ENCODE results near the gene SYNJ1. TPM values are rescaled to one million over a fixed set of nuclear protein-coding genes. Genes with fewer than 3 reads are reported as not detected.
A peak's percentile ranks its signal among the peaks of the same experiment; 100 is the strongest.

SYNJ1 gene
- total RNA-seq, 2 donors from 2014 or later, result 6.0 to 12.2 TPM

DNA sequence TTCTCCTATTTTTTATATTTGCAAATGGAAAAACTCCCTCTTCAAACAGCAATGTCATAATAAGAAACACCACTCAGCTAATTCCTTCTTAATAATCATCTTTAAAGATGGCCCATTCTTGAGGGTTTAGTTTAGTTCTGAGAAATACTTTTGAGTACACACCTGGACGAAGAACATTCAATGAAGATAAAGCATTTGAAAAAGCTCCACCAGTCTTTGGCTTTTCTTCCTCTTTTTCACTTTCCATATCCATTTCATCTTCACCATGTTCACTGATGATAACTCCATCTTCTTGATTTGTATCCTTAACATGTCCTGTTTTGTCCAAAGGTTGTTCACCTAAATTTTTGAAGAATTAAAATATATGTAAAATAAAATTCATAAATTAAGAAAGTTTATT is 36.4 kb upstream of the SYNJ1 start:
- Histone ChIP-seq H3K27ac (ENCODE audit: low read depth, low read length) (no peak overlapping the region), H3K27me3 (ENCODE audit: control insufficient read depth, insufficient read depth, low read length, poor library complexity, severe bottlenecking) (no peaks in the 10 kb centered on the region), H3K9ac (ENCODE audit: extremely low read depth, low read length, poor library complexity, severe bottlenecking) (no peak overlapping the region), H3K9me3 (ENCODE audit: control insufficient read depth, low read length) (peaks cover 14% of the 10 kb centered on the region), H3K4me1 (ENCODE audit: control insufficient read depth, insufficient read depth, low read length) (no peaks in the 10 kb centered on the region), H3K4me3 (ENCODE audit: low read length) (no peak overlapping the region), H3K36me3 (ENCODE audit: control insufficient read depth, insufficient read depth, low read length) (peaks cover 93% of the 10 kb centered on the region)
- Mint-ChIP-seq H3K4me3 (no peak overlapping the region), H3K27ac (no peak overlapping the region), H3K9me3 (peaks cover 4% of the 10 kb centered on the region), H3K4me1 (peaks cover 15% of the 10 kb centered on the region), H3K36me3 (ENCODE audit: low read depth) (peaks cover 89% of the 10 kb centered on the region), H3K27me3 (ENCODE audit: insufficient read depth) (no peaks in the 10 kb centered on the region)
- TF ChIP-seq, protein P1, sequence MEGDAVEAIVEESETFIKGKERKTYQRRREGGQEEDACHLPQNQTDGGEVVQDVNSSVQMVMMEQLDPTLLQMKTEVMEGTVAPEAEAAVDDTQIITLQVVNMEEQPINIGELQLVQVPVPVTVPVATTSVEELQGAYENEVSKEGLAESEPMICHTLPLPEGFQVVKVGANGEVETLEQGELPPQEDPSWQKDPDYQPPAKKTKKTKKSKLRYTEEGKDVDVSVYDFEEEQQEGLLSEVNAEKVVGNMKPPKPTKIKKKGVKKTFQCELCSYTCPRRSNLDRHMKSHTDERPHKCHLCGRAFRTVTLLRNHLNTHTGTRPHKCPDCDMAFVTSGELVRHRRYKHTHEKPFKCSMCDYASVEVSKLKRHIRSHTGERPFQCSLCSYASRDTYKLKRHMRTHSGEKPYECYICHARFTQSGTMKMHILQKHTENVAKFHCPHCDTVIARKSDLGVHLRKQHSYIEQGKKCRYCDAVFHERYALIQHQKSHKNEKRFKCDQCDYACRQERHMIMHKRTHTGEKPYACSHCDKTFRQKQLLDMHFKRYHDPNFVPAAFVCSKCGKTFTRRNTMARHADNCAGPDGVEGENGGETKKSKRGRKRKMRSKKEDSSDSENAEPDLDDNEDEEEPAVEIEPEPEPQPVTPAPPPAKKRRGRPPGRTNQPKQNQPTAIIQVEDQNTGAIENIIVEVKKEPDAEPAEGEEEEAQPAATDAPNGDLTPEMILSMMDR (conservative IDR thresholded peaks at IDR 0.05), result no peak
- 90 to 100% methylated on average over 1 of the region's 1 CpG for WGBS, 2 experiments (ENCODE audit: insufficient coverage in 1 of 2, insufficient read length in 1 of 2)
- no peak for DNase-seq

DNA sequence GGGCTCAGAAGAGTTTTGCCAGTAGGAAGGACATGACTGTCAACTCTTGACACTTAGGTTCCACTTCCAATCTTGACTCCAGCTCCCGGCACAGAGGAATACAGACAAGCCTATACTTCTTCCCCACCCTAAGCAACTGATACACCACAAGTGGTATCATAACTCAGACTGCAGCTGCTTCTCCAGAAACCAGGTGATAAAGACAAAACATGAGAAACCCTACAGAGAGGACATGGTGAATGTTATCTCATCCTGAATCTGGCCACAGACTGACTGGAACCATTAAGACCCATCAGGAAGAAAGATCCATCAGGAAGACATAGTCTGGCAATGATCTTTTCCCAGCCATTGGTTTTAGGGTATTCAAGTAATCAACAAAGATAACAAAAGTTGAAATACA is 30.0 kb upstream of the SYNJ1 start:
- H3K4me3 ChIP-seq (ENCODE audit: low read length), result peak overlapping the region; percentile 17
- DNase-seq, result no peak
- no peak overlapping the region for H3K27ac ChIP-seq (ENCODE audit: low read depth, low read length)
- 90% methylated on average over 1 of the region's 1 CpG; no CpG with 5 or more reads in 1 of the 2 experiments for WGBS, 2 experiments (ENCODE audit: insufficient coverage in 1 of 2, insufficient read length in 1 of 2)
- H3K36me3 Mint-ChIP-seq (ENCODE audit: low read depth), result peaks cover 73% of the 10 kb centered on the region
- no peak overlapping the region for H3K9ac ChIP-seq (ENCODE audit: extremely low read depth, low read length, poor library complexity, severe bottlenecking)
- H3K27me3 ChIP-seq (ENCODE audit: control insufficient read depth, insufficient read depth, low read length, poor library complexity, severe bottlenecking), result no peaks in the 10 kb centered on the region
- H3K27me3 Mint-ChIP-seq (ENCODE audit: insufficient read depth), result no peaks in the 10 kb centered on the region
- H3K9me3 Mint-ChIP-seq, result no peaks in the 10 kb centered on the region
- H3K4me1 ChIP-seq (ENCODE audit: control insufficient read depth, insufficient read depth, low read length), result peaks cover 12% of the 10 kb centered on the region
- H3K27ac Mint-ChIP-seq, result no peak overlapping the region
- TF ChIP-seq, protein P1 (conservative IDR thresholded peaks at IDR 0.05), result no peak
- H3K4me3 Mint-ChIP-seq, result no peak overlapping the region
- H3K9me3 ChIP-seq (ENCODE audit: control insufficient read depth, low read length), result no peaks in the 10 kb centered on the region
- peaks cover 40% of the 10 kb centered on the region for H3K4me1 Mint-ChIP-seq
- H3K36me3 ChIP-seq (ENCODE audit: control insufficient read depth, insufficient read depth, low read length), result peaks cover 93% of the 10 kb centered on the region

DNA sequence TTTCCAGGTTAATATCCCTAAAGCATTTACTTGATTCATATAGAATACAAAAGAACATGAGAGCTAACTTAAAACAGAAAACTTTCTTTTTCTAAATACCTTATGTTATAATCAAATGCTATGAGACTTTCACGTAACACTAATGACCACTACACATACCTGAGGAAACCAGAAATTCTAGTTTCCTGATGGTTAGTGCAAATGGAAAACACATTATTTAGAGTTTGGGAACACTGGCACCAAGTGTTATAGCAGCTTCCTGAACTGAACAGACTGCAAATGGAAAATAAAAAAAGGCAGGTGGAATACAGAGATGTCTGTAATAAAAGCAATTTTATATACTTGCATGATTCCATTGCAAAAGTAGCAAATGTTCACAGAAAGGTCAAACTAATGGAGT is 28.3 kb upstream of the SYNJ1 start:
- Histone ChIP-seq H3K27ac (ENCODE audit: low read depth, low read length) (no peak overlapping the region), H3K4me3 (ENCODE audit: low read length) (no peak overlapping the region), H3K27me3 (ENCODE audit: control insufficient read depth, insufficient read depth, low read length, poor library complexity, severe bottlenecking) (no peaks in the 10 kb centered on the region), H3K9me3 (ENCODE audit: control insufficient read depth, low read length) (no peaks in the 10 kb centered on the region), H3K4me1 (ENCODE audit: control insufficient read depth, insufficient read depth, low read length) (peaks cover 12% of the 10 kb centered on the region), H3K9ac (ENCODE audit: extremely low read depth, low read length, poor library complexity, severe bottlenecking) (no peak overlapping the region), H3K36me3 (ENCODE audit: control insufficient read depth, insufficient read depth, low read length) (peaks cover 94% of the 10 kb centered on the region)
- H3K27ac Mint-ChIP-seq, result no peak overlapping the region
- no peak for DNase-seq
- TF ChIP-seq, protein P1 (conservative IDR thresholded peaks at IDR 0.05), result no peak
- 100% methylated on average over 1 of the region's 1 CpG; no CpG with 5 or more reads in 1 of the 2 experiments for WGBS, 2 experiments (ENCODE audit: insufficient coverage in 1 of 2, insufficient read length in 1 of 2)
- H3K27me3 Mint-ChIP-seq (ENCODE audit: insufficient read depth), result no peaks in the 10 kb centered on the region
- peaks cover 40% of the 10 kb centered on the region for H3K4me1 Mint-ChIP-seq
- no peak overlapping the region for H3K4me3 Mint-ChIP-seq
- no peaks in the 10 kb centered on the region for H3K9me3 Mint-ChIP-seq
- H3K36me3 Mint-ChIP-seq (ENCODE audit: low read depth), result peaks cover 75% of the 10 kb centered on the region
